GM12873 (cell line): Measurements from ENCODE around the gene EIF4E.

Source experiments
- CTCF ChIP-seq: IDR thresholded peaks from 2 replicates; pipeline ENCODE4 v1.5.1; 2012; ENCODE audit warnings: low read depth, mild to moderate bottlenecking, moderate library complexity, low read length, control low read depth; ENCODE audit not compliant: insufficient read depth; ENCODE audit errors: missing control alignments

Gene EIF4E

GRCh38 chr4:98890702-98891455 is 38.1 kb downstream of the EIF4E start:
- TF ChIP-seq CTCF, result no peak

DNA sequence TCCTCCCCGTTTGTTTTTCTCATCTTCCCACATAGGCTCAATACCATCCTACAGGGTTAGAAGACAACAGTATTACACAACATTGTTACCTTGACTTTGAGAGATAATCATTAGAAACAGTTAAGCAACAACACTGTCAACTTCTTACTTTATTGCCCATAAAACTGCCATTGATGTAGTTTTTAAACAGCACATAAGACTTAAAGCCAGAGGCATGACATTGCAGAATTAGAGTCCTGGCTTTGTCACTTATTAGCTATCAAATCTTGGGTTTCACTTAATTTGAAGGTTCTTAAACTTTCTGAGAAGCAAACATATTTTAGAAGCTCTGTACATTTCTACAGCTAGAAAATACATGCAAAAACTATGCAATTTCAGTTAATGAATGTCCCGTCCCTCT is 41.8 kb downstream of the EIF4E start:
- TF ChIP-seq CTCF, result no peak

DNA sequence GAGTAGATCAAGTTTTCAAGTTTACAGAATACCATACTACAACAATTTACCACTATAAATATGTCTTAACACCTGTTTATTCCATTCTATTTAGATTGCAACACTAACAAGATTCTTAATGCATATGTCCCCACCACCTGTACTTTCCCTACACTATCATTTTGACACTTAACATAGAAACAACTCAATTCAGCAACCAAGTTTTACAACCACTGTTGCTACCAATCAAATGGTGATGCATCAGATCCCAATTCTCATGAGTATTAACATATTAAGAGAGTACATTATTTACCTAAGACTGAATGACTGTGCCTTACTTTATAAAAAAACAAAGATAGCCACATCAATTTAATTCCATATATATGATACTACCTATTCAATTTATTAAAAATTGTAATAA is 49.4 kb downstream of the EIF4E start:
- no peak for TF ChIP-seq CTCF

DNA sequence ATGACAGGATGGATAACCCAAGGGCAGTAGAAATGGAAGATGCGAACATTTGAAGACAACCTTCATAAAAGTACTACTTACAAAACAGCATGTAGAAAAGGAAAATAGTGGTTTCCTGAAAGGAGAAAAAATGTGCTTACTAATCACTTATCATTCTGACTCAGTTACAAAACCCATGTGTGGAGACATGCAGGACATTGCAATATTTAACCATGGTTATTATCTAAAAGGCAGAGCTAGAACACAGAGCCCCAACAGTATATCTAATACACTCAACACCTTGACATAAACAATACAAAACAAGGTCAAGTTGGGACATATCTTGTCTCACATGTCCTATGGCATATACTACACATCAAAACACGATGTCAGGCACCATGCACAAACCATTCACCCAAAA is 55.9 kb downstream of the EIF4E start:
- TF ChIP-seq CTCF, result no peak

DNA sequence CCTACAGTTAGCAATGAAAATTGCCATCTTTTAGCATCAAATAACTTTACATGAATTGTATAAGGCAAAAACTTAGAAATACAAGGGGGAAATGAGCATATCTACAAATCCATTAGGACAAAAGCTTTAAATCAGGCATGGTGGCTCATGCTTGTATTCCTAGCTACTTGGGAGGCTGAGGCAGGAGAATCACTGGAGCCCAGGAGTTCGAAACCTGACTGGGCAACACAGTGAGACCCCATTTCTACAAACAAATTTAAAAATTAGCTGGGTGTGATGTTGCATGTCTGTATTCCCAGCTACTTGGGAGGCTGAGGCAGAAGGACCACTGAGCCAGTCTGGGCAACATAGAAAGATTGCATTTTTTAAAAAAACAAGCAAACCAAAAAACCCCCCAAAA is 61.3 kb downstream of the EIF4E start:
- TF ChIP-seq CTCF, result no peak

DNA sequence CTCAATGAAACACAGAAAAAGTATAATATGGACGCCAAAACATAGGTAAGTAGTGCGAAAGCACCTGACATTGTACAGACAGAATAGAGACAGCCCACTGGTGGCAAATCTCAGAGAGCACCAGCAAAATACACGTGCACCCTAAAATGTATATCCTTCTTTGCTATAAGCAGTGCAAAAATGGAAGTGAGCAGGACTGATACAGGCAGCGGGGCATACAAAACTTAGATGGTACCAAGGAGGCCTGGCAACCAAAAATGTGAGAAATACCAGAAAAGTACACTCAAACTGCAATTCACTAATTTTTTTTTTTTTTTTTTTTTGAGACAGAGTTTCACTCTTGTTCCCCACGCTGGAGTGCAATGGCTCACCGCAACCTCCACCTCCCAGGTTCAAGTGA is 63.9 kb downstream of the EIF4E start:
- TF ChIP-seq CTCF, result no peak

DNA sequence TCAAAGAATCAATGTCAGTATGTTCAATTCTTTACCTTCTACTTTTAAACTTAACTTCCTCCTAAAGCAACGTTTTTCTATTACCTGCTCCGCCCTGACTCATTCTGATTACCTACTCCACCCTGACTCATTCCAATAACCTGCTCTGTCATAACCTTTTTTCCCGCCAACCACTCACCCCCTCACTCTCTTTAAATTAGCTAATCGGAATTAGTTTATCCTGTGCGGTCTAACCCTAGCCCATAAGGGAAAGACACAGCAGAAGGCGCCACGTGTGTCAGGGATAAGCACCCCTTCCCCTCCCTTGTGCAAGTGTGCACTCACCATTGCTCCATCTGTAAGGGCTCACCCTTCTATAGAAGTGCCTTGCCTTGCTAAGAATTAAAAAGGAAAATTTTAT is 64.4 kb downstream of the EIF4E start:
- TF ChIP-seq CTCF, result no peak
